GM19035 (cell line): Measurements from ENCODE around the gene M1AP.
A peak's percentile ranks its signal among the peaks of the same experiment; 100 is the strongest.

Experiments
- ATAC-seq: cut with Tn5 transposase; IDR thresholded peaks from one replicate; pipeline ENCODE4 v1.9.1; 2021; ENCODE audit not compliant: unreplicated experiment

The M1AP gene, protein sequence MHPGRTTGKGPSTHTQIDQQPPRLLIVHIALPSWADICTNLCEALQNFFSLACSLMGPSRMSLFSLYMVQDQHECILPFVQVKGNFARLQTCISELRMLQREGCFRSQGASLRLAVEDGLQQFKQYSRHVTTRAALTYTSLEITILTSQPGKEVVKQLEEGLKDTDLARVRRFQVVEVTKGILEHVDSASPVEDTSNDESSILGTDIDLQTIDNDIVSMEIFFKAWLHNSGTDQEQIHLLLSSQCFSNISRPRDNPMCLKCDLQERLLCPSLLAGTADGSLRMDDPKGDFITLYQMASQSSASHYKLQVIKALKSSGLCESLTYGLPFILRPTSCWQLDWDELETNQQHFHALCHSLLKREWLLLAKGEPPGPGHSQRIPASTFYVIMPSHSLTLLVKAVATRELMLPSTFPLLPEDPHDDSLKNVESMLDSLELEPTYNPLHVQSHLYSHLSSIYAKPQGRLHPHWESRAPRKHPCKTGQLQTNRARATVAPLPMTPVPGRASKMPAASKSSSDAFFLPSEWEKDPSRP

DNA sequence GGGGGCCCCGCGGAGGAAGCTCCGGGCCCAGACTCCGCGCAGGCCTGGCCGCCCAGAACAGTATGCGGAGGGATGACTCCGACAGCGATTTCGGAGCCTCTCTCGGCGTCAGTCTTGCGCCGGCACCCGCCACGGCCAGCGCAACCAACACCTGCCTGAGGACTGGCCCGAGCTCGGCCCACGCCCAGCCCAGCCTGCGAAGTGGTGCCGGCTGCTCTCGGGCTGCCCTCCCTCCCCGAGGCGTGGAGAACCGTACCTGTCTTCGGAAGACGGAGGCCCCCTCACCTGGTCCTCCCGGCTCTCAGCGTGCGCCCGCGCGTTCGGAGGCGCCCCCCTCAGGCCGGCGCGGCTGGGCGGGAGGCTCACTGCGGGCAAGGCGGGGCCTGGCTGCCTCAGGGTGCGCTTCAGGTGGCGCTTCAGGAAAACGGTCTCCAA lies at the start of gene M1AP:
Gene M1AP, minus strand, starts transcription at position 322 of the 435 bp plus-strand sequence. CDS start 8,055 bp downstream, outside the sequence.
- ATAC-seq, result no peak

DNA sequence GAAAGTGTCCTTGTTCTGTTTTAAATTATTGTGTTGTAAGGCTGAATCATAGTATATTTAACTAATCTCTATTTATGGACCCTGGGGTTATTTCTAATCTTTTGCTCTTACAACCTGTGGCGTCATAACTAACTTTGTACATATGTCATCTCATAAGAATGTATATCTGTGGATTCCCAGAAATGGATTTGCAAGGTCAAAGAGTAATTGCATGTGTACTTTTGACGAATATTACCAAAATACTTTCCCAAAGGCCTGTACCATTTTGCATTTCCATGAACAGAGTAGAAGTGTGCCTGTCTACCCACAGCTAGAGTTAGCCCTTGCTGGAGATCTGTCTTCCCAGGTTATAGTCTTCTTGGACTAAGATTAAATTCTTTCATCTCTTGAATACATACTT lies 48.7 kb upstream of the M1AP start:
- no peak for ATAC-seq

DNA sequence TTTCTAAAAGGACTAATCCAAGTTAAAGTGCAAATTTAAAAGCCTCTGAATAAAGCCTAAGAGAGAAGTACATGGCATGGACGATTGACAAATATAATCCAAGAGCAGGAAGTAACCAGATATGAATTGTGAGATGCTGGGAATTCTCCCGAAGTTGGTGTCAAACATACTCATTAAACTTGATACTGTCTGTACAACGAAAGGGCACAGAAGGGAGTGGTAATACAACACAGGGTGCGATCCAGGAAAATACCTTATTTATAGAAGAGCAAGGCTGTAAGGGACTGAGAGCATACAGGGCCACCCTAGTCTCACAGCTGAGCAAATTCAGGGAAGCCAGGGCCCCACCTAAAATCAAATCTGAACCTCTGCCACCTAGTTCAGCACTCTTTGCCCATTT lies 47.5 kb upstream of the M1AP start:
- ATAC-seq, result no peak

DNA sequence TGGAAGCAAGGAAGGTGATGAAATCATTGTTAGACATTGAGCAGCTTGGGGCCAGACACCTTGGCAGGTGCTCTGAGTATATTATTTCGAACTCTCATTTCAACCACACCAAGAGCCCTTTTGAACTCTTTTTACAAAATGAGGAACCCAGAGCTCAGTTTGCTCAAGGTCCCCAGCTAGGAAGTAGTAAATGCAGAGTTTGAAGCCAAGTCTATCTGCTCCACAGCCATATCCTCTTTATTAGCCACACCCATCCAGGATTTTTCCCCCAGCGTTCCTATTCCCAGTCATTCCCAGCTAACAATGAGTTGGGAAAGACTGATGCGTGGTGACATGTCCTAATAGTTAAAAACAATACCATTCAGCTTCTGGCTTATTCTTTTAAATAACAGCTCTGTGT lies 46.2 kb upstream of the M1AP start:
- no peak for ATAC-seq

DNA sequence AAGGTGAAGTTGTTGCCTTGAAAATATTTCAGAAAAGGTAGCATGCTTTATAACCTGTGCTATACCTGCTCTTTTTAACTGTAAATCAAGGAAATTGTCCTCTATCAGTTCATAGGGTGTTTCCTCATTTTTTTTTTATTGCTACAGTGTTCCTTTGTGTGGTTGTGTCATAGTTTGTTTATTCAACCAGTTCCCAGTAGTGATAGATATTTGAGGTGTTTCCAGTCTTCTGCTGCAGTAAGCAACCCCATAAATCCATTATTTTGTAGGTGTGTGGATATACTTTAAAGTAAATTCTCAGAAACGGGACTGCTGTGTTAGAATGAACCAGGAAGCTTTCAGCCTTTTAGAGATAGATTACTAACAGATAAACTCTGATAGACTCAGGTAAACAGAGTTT lies 45.5 kb upstream of the M1AP start:
- ATAC-seq, result no peak

DNA sequence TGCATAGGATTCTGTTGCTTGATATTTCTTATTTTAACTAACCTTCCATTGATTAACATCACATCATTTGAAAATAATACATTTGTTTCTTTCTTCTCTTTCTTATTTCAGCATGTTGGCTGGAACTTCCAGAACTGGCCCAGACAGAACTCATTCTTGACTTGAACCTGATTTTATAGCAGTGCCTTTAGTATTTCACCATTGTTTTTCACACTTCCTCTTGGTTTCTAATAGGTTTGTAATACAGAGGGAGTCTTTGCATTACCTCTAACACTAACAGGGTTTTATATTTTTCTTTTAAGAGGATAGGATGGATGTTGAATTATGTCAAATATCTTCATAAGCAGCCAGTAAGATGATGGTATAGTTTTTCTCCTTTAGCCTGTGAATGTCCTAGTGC lies 45.1 kb upstream of the M1AP start:
- no peak for ATAC-seq

DNA sequence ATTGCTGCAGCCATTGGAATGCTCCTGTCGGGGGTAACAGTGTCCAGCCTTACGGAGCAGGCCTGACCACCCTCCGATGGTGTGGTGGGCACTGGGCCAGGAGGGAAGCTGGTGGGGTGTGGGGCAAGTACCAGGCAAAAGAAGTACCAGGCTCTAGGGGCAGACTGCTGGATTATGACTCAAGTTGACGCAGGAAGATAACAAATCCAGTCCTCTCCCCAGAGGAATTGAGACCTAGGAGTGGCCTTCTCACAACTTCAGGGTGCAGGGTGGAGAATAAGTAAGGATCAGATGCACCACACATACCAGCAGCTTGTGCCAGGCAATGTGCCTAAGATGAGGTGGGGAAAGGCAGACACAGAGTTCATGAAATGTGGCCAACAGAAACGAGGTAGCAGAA lies 43.8 kb upstream of the M1AP start:
- ATAC-seq, result no peak

DNA sequence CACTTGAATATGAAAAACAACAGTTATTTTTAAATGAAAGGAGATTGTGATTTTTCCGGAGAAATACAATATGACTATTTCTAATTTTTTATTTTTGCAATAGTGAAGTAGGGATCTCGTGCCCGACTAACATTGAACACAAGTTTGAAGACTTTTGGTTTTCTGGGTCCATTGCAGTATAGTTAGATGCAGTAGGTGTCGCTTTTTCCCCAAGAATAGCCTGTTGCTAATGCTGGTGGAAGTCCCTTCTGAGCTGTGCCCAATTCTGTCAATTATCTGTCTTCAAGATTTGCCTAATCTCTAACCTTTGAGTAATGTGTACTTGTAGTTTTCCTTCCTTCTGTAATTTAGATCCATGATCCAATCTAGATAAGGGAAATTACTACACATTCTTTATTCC lies 42.4 kb upstream of the M1AP start:
- ATAC-seq, result peak; percentile 84

DNA sequence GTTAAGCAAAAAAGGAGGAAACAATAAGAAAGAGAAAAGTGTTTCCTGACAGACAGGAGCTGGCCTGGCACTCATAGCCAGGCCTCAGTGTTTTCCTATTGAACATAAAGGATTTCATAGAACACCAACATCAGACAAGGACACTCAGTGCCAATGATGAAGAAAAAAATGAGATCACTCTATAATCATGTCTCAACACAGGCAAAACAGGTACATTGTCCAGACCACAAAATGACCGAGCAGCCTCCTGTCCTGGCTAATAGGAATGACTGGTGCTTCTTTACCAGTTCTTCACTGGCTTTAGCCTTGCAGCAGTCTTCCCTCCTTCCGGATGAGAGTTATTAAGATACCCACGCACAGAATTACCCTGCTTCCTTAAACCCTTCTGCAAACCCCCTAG lies 41.5 kb upstream of the M1AP start:
- ATAC-seq, result no peak

DNA sequence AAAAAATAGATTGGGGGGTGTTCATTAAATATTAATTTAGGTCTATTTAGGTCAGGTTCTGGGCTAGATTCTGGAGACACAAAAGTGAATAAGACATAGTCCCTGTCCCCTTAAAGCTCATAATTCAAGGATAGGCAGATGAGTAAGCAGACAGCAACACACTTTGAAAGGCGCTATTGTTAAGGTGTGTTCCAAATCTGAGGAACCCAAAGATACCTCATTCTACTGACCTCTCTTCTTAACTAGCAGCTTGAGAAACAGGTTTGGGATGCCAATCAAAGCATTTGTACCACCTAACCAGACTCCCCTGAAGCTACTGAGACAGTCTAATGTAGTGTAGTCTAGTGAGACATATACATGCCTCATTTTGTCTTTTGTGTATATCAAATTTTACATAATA lies 40.8 kb upstream of the M1AP start:
- no peak for ATAC-seq

DNA sequence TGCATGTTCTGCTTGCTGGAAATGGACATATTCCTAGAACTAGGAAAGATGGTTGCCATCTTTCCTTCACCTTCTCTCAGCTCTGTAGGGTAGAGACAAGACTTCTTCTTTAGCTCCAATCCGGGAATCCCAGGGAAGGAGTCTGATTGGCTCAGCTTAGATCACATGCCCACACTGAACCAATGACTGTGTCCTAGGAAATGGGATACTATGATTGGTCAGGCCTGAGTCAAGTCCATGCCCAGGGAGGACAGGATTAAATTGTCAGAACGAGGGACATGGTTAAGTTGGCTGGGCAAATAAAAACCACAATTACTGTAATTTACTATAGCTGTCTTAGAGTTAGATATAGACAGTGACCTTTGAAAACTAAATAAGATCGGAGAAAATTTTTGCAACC lies 37.3 kb upstream of the M1AP start:
- ATAC-seq, result no peak

DNA sequence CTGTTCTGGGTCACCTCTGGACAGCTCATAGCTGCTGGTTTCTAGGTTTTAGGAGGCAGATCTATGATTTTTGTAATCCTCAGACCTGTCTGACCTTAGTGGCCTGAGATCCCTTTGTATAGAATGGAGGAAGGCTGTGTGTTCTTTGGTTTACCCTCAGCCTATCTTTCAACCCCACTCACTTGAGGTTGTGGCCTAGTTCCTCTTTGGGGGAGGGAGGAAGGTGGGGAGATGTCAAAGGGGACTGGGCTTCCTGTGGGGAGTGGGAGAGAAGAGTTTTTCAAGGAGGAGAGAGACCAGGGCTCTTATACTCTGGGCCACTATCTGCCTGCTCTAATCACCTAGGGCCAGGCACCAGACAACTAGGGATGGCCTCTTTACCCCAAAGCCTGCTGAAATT lies 34.4 kb upstream of the M1AP start:
- ATAC-seq, result no peak

DNA sequence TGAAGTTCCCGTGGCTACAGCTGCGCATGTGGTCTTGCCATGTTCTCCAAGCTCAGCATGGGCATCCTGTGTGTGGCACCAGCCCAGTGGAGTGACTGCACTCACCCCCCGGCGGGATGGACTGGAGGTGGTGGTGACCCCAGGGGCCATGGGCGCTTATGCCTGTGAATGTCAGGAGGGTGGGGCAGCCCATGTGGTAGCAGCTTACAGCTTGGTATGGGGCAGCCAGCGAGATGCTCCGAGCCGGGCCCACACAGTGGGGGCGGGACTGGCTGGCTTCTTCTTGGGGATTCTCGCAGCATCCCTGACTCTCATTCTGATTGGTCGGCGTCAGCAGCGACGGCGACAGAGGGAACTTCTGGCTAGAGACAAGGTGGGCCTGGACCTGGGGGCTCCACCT lies 31.5 kb upstream of the M1AP start:
- no peak for ATAC-seq

DNA sequence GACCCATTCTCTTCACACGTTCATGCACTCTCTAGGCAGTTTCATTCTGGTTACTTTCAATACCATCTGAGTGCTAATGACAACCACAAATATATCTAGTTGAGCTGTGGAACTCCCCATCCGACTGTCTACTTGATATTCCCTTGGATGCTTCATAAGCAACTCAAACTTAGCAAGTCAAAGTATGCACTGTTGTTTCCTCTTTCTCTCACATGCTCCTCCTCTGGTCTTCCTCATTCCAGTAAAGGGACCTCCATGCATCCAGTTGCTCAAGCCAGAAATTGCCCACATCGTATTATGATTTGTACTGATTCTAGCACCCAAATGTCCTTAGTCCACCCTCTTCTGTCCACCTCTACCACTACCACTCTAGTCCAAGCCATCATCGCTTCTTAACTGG lies 28.2 kb upstream of the M1AP start:
- ATAC-seq, result no peak

DNA sequence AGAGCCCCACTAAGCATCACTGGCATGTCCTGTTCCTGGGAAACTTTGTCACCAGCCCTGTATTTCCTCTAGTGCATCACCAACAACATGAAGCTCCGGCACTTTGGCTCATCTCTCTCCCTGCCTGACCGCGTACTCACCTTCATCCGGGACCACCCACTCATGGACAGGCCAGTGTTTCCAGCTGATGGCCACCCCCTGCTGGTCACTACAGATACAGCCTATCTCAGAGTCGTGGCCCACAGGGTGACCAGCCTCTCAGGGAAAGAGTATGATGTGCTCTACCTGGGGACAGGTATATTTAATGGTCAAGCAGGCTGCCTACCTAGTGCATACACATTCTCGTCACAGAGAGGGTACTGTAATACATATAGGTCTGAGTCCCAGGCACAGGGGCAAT lies 27.0 kb upstream of the M1AP start:
- ATAC-seq, result no peak

DNA sequence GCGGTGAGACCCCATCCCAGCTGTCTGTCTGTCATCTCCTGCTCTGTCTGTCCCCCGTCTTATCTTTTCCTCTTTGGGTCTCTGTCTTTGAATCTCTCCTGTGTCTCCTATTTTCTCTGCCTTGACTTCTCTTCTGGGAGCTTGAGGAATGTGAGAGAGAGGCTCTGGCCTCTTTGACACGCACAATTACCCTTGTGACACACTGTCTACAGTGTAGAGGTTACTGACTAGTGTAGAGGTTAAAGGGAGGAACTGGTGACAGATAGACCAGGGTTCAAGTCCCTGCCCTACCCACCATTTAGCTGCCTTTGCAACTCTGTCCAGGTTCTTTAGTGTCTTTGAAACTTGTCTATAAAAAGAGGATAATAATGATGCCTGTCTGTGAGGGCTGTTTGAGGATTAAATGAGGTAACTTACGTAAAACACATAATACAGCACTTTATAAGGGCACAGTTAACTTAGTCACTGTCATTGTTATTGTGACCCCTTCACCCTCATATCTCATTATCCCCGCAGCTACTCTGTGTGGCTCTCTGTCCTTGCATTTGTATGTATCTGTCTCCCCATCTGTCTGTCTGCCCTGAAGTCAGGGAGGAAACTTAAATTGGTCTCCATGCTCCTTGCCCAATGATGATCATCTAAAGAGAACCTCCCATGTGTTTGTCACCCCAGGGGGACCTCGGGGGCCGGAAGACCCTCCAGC lies 25.8 kb upstream of the M1AP start:
- no peak for ATAC-seq

DNA sequence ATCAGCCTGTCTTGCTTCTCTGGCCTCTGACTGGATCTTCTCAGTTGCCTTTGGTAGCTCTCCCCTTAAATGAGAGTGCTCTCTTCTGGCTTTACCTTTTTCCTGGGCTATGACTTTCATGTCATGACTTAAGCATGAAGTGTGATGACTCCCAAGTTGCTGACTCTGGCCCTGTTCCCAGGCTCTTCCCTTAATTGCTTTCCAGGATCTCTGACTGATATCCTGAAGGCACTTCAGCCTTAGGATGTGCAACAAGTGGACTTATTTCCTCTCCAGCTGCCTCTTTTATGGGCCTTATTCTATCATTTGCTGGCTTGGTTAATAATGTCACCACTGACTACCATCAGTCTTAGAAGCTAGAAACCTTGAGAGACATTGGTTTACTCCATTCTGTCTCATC lies 23.3 kb upstream of the M1AP start:
- no peak for ATAC-seq

DNA sequence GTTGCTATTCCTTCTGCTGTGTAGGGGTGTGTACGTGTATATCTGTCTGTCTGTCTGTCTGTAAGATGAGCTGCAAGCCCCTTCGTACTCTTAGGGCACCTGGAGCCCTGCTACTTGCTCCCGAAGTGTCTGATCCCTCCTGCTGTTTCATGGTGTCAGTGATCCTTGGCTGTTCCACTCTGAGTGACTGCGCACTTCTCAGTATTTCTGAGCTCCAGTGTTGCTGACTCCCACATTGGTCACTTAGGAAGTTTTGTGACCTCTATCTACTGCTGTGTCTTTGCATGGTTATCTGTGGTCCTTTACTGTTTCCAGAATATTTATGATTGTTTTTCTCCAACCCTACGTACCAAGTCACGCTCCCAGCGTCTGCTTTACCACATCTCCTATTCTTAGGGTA lies 22.1 kb upstream of the M1AP start:
- ATAC-seq, result no peak

DNA sequence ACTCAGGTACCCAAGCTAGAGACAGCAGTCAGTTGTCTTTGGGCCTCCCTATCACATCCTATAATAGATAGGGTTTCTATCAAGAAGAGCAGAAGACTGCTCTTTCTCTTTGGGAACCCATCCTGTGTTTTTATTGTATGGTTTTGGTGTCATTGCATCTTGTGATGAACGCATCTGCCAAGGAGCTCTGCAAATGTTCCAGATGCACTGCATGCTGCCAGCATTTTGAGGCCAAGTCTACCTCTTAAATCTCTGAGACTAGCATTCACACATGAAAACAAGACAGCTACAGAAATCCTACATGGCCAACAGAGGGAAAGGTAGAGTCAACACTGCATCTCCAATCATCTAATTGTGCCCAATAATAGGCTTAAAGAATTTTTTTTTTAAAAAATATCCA lies 20.0 kb upstream of the M1AP start:
- ATAC-seq, result no peak

DNA sequence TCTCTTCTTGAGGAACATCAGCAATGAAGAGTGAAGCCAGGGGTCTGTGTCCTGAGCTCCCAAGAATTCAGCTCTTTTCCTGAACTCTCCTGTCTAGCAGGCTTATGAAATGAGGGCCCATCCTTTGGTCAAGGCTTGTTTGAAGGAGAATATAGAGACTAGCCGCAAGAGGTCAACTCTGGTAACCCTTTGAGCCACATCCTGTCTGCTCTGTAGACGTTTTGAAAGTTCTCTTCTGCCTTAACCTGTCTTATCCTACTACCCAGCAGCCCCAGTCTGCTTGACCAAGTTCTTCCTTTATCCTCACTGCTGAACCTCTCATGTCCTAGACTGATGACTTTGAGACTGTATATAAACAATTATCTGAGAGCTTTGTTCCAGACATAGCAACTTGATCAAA lies 11.3 kb upstream of the M1AP start:
- no peak for ATAC-seq

DNA sequence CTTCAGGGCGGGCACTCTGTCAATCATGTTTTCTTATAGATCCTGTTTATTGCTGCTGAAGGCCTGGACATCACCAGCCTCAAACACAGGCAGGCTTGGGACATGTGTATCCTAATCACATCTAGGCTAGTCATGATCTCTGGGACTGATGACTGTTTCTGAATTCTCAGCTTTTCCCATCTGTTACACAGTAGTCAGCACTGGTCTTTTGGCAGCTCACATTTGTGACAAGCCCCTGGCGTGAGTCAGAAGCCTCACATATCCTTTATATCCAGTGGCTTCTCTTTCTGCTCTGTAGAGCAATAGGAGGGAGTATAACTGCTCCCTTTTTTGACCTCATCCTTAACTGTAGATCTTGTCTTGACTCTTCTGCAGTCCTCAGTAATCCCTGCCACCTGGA lies 10.4 kb upstream of the M1AP start:
- no peak for ATAC-seq

DNA sequence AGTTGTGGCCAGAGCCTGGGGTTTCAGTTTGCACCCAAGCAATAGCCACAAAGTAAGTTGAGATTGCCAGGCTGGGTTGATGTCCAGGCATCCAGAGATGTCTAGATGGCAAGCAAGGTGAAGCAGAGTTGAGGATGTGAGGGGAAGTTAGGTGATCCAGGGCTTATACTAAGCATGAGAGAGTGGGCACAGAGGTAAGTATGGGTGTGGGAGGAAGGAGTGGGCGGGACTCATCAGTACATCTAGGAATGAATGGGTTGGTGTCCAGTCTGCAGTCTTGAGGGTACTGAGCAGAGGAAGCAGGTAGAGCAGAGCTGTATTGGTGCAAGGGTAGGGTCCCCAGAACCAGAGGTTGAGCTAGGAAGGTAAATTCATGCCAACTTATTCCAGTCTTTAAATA lies 7.4 kb upstream of the M1AP start:
- no peak for ATAC-seq
